HFFc6 (cell line): Measurements from ENCODE around the gene PHACTR3. TPM values are rescaled to one million over a fixed set of nuclear protein-coding genes. Genes with fewer than 3 reads are reported as not detected.

ENCODE experiments used
- DNase-seq: peaks from one replicate; pipeline ENCODE4 v3.0.0-alpha.2; 2018
- H3K27ac Mint-ChIP-seq: 2 replicates; pipeline ENCODE4 v1.8.0; 2020; ENCODE audit warnings: mild to moderate bottlenecking, mixed read lengths
- H3K27me3 Mint-ChIP-seq: 2 replicates; pipeline ENCODE4 v1.8.0; 2021; ENCODE audit warnings: mild to moderate bottlenecking, moderate library complexity, mixed read lengths; ENCODE audit not compliant: insufficient read depth
- H3K36me3 Mint-ChIP-seq: 2 replicates; pipeline ENCODE4 v1.8.0; 2021; ENCODE audit warnings: low read depth, mixed read lengths
- H3K4me1 Mint-ChIP-seq: 2 replicates; pipeline ENCODE4 v1.8.0; 2020; ENCODE audit warnings: low read depth, mixed read lengths
- H3K4me3 Mint-ChIP-seq: 2 replicates; pipeline ENCODE4 v1.8.0; 2020; ENCODE audit warnings: mild to moderate bottlenecking, moderate library complexity, mixed read lengths
- H3K9me3 Mint-ChIP-seq: 2 replicates; pipeline ENCODE4 v1.8.0; 2020; ENCODE audit warnings: mild to moderate bottlenecking, mixed read lengths
- CTCF ChIP-seq: fragments of 200-600 bp; sonication (generic); IDR thresholded peaks from 2 replicates; pipeline ENCODE4 v1.5.0; 2021; ENCODE audit warnings: antibody characterized with exemption, mild to moderate bottlenecking
- total RNA-seq, 6 experiments: library from RNA; stranded (reverse); fragmentation: NEBNext Ultra II Directional; extraction: Animal tissue kit (Norgen Biotek cat#: 25700); gene quantifications; 2 replicates in 1 of 6; 3 replicates in 5 of 6; pipeline ENCODE4 v1.2.3, GENCODE V29; 2021

PHACTR3 gene
- total RNA-seq, 6 experiments from 2014 or later, result not detected

GRCh38 chr20:59631751-59632540 lies 27.6 kb downstream of the PHACTR3 start:
- no peak for TF ChIP-seq CTCF
- H3K27ac Mint-ChIP-seq, result no peak overlapping the region
- DNase-seq, result no peak
- H3K27me3 Mint-ChIP-seq, result peaks cover 2% of the 10 kb centered on the region; the same call in 1 of the 2 replicates
- H3K4me3 Mint-ChIP-seq, result no peak overlapping the region
- H3K36me3 Mint-ChIP-seq, result peaks cover 6% of the 10 kb centered on the region
- peaks cover 72% of the 10 kb centered on the region for H3K9me3 Mint-ChIP-seq
- no peaks in the 10 kb centered on the region for H3K4me1 Mint-ChIP-seq

GRCh38 chr20:59632541-59633113 lies 28.3 kb downstream of the PHACTR3 start:
- DNase-seq, result no peak
- Mint-ChIP-seq H3K4me1 (no peaks in the 10 kb centered on the region), H3K9me3 (peaks cover 72% of the 10 kb centered on the region), H3K4me3 (no peak overlapping the region), H3K27ac (no peak overlapping the region), H3K36me3 (peaks cover 6% of the 10 kb centered on the region), H3K27me3 (peaks cover 4% of the 10 kb centered on the region)
- TF ChIP-seq CTCF, result no peak

- Mint-ChIP-seq H3K4me3 (no peak overlapping the region), H3K27ac (no peak overlapping the region), H3K4me1 (no peaks in the 10 kb centered on the region), H3K36me3 (peaks cover 6% of the 10 kb centered on the region), H3K9me3 (peaks cover 80% of the 10 kb centered on the region), H3K27me3 (peaks cover 2% of the 10 kb centered on the region; the same call in 1 of the 2 replicates)
- TF ChIP-seq CTCF, result no peak
- DNase-seq, result no peak
Observed at GRCh38 chr20:59633656-59634251, 29.4 kb downstream of the PHACTR3 start.

GRCh38 chr20:59634435-59635005 lies 30.2 kb downstream of the PHACTR3 start:
- no peak for TF ChIP-seq CTCF
- Mint-ChIP-seq H3K4me1 (no peaks in the 10 kb centered on the region), H3K27ac (no peak overlapping the region), H3K27me3 (peaks cover 2% of the 10 kb centered on the region; the same call in 1 of the 2 replicates), H3K4me3 (no peak overlapping the region), H3K36me3 (peaks cover 3% of the 10 kb centered on the region), H3K9me3 (peaks cover 82% of the 10 kb centered on the region)
- no peak for DNase-seq

- H3K9me3 Mint-ChIP-seq, result peaks cover 68% of the 10 kb centered on the region
- H3K36me3 Mint-ChIP-seq, result no peaks in the 10 kb centered on the region
- DNase-seq, result no peak
- no peak overlapping the region for H3K4me3 Mint-ChIP-seq
- no peak overlapping the region for H3K27ac Mint-ChIP-seq
- peaks cover 5% of the 10 kb centered on the region; the same call in 1 of the 2 replicates for H3K27me3 Mint-ChIP-seq
- TF ChIP-seq CTCF, result no peak
- H3K4me1 Mint-ChIP-seq, result no peaks in the 10 kb centered on the region
Observed at GRCh38 chr20:59636766-59637370, 32.5 kb downstream of the PHACTR3 start.
